HG03103 (cell line): ENCODE measurements around the gene UBE2G2.

Experiments
- ATAC-seq: cut with Tn5 transposase; IDR thresholded peaks from one replicate; pipeline ENCODE4 v1.9.1; 2021; ENCODE audit warnings: low read depth; ENCODE audit not compliant: unreplicated experiment

UBE2G2 gene

GRCh38 chr21:44732956-44733355, 68.7 kb downstream of the UBE2G2 start:
- no peak for ATAC-seq

- ATAC-seq = no peak
These were observed 69.4 kb downstream of the UBE2G2 start for GRCh38 chr21:44732263-44732662.

- no peak for ATAC-seq
These were observed 70.6 kb downstream of the UBE2G2 start for GRCh38 chr21:44730951-44731579.

- no peak for ATAC-seq
These were observed 71.6 kb downstream of the UBE2G2 start for GRCh38 chr21:44730028-44730395.

GRCh38 chr21:44729336-44730027, 72.1 kb downstream of the UBE2G2 start:
- ATAC-seq = no peak

GRCh38 chr21:44728716-44729115, 72.9 kb downstream of the UBE2G2 start:
- ATAC-seq = no peak

- no peak for ATAC-seq
These were observed 73.9 kb downstream of the UBE2G2 start for GRCh38 chr21:44727757-44728156.

- no peak for ATAC-seq
These were observed 74.3 kb downstream of the UBE2G2 start for GRCh38 chr21:44727321-44727720.

- no peak for ATAC-seq
These were observed 74.8 kb downstream of the UBE2G2 start for GRCh38 chr21:44726826-44727225.

GRCh38 chr21:44724926-44725325, 76.7 kb downstream of the UBE2G2 start:
- ATAC-seq = no peak

GRCh38 chr21:44724196-44724595, 77.4 kb downstream of the UBE2G2 start:
- ATAC-seq = no peak

- ATAC-seq = no peak
These were observed 78.2 kb downstream of the UBE2G2 start for GRCh38 chr21:44723177-44724131.

GRCh38 chr21:44722731-44723130, 78.9 kb downstream of the UBE2G2 start:
- no peak for ATAC-seq

- ATAC-seq = no peak
These were observed 81.5 kb downstream of the UBE2G2 start for GRCh38 chr21:44720170-44720569.
